ENCODE measurements around the gene CPA2.

The CPA2 gene

DNA sequence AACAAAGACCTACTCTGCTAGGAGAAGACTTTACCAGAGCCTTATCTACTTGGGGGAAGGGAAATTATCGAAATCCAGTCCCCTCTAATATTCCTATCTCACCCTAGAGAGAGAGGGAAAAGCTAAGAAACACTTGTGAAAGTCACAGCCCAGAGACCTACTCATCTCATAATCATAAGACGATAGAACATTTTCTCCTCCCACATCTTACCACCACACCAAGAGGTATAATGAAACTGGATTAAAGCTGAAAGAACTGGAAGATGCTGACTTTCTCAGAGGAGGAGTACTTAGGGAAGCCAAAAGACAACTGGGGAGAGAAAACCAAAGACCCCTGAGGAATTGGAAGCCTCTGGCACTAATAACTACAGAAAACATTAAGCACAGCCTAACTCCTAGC, 67.2 kb downstream of the CPA2 start:
- TF ChIP-seq, protein P1, sequence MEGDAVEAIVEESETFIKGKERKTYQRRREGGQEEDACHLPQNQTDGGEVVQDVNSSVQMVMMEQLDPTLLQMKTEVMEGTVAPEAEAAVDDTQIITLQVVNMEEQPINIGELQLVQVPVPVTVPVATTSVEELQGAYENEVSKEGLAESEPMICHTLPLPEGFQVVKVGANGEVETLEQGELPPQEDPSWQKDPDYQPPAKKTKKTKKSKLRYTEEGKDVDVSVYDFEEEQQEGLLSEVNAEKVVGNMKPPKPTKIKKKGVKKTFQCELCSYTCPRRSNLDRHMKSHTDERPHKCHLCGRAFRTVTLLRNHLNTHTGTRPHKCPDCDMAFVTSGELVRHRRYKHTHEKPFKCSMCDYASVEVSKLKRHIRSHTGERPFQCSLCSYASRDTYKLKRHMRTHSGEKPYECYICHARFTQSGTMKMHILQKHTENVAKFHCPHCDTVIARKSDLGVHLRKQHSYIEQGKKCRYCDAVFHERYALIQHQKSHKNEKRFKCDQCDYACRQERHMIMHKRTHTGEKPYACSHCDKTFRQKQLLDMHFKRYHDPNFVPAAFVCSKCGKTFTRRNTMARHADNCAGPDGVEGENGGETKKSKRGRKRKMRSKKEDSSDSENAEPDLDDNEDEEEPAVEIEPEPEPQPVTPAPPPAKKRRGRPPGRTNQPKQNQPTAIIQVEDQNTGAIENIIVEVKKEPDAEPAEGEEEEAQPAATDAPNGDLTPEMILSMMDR (IDR thresholded peaks at IDR 0.05; ENCODE audit: low read depth, low read length, missing control alignments) = no peak
- H3K4me3 ChIP-seq (ENCODE audit: low read depth, low read length) = no peak overlapping the region
- DNase-seq (ENCODE audit: low read depth) = no peak

DNA sequence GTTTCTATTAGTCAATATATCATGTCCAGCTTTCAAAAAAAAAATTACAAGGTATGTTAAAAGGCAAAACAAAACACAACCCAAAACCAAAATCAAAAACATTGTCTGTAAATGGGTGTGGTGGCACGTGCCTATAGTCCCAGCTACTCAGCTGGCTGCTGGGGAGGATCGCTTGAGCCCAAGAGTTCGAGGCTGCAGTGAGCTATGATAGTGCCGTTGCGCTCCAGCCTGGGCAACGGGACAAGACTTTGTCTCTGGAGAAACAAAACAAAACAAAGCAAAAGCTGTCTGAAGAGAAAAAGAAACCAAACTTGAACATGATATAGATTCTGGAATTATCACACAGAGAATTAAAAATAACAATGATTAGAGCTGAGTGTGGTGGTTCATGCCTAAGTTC, 67.6 kb downstream of the CPA2 start:
- no peak overlapping the region for H3K4me3 ChIP-seq (ENCODE audit: low read depth, low read length)
- TF ChIP-seq, protein P1 (IDR thresholded peaks at IDR 0.05; ENCODE audit: low read depth, low read length, missing control alignments) = no peak
- DNase-seq (ENCODE audit: low read depth) = no peak

DNA sequence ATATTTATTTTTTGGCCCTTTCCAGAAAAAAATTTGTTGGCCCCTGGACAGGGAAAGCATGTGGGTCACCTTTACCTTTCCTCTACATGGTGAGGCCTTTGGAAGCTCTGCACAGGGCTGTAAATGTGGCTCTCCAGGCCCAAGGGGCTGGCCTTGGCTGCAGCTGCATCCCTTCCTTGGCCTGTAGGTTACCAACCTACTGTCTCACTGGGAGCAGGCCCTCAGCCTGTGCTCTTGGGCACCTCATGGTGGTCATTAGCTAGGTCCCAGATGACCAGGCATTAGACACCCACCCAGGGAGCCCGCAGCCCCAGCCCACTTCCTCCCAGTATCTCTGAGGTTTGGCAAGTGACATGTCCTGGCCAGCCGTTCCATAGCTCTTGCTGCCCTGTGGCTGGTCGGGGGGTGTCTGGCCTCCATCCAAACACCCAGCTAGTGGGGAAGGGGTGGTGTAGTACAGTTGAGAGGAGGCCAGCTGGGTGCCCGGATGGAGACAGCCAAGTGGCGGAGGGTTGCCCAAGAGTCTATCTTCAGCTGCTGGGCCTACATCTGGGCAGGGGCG, 70.8 kb downstream of the CPA2 start:
- H3K4me3 ChIP-seq (ENCODE audit: low read depth, low read length) = no peak overlapping the region
- TF ChIP-seq, protein P1 (IDR thresholded peaks at IDR 0.05; ENCODE audit: low read depth, low read length, missing control alignments) = no peak
- DNase-seq (ENCODE audit: low read depth) = no peak

DNA sequence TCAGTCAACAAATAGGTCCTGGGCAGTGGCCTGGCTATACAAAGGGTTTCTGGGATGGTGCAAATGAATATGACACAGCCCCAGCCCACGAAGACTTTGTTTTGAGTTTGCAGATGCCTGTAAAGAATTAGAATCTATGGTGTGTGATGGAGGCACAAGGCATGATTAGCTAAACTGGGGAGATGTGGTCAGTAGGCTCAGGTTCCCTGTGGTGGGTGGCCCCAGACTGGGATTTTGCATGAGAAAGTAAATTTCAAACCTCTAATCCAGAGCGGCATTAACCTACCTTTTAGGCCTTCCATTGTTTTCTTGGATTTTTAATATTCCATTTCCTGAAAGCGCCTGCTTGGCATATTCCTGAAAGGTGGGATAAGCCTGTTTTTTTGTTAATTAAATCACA, 71.6 kb downstream of the CPA2 start:
- H3K4me3 ChIP-seq (ENCODE audit: low read depth, low read length) = no peak overlapping the region
- TF ChIP-seq, protein P1 (IDR thresholded peaks at IDR 0.05; ENCODE audit: low read depth, low read length, missing control alignments) = no peak
- no peak for DNase-seq (ENCODE audit: low read depth)
